ENCODE data around the gene MAPK6.
A peak's percentile ranks its signal among the peaks of the same experiment; 100 is the strongest.

Gene MAPK6

DNA sequence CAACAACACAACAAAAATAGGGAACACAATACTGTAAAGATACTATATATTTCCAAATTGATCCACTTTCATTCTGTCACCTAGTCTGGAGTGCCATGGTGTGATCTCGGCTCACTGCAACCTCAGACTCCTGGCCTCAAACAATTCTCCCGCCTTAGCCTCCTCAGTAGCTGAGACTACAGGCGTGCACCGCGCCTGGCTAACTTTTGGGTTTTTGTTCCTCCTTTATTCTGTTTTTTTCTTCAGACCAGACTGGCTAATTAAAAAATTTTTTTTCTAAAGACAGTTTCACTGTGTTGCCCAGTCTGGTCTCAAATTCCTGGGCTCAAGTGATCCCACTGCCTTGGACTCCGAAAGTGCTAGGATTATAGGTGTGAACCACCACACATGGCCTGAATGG is 88.2 kb downstream of the MAPK6 start:
- DNase-seq: no peak

DNA sequence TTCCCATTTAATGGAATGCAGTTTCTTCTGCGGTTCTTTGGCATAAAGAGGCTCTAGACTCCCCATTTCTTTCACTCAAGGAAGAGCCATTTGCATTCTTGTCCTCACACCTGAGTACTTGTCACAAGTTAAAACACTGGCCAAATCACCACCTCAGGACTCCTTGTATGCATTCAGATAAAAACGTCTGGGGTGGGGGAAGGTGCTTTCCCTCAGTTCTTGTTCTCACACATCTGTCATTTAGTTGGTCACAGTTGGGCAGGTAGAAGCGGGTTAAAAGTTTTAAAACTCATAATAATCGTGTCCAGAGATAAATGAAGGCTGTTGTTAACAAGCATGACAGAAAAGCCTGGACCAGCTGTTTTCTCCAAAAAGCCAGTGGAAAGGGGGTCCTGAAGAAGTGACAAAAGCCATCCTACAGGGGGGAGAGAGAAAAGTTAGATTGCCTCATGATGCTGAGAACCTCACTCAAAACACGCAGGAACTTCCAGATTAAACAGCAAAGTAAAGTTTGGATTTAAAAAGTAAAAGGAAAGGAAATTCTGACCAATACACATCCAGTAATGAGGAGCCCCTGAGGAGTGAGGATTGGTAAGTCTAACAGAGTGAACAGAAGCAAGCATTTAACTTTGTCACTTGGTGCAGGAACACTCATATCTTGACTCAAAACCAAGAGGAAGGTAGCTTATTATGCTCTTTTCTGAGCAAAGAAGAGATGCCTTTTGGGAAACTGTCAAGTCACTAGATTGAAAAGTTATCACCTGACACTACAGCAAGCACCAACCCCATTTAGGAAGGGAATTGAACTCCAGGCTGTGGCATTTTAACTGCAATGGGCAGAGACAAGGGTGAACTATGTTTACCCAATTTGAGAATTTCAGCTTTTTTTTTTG is 90.8 kb downstream of the MAPK6 start:
- DNase-seq: no peak

DNA sequence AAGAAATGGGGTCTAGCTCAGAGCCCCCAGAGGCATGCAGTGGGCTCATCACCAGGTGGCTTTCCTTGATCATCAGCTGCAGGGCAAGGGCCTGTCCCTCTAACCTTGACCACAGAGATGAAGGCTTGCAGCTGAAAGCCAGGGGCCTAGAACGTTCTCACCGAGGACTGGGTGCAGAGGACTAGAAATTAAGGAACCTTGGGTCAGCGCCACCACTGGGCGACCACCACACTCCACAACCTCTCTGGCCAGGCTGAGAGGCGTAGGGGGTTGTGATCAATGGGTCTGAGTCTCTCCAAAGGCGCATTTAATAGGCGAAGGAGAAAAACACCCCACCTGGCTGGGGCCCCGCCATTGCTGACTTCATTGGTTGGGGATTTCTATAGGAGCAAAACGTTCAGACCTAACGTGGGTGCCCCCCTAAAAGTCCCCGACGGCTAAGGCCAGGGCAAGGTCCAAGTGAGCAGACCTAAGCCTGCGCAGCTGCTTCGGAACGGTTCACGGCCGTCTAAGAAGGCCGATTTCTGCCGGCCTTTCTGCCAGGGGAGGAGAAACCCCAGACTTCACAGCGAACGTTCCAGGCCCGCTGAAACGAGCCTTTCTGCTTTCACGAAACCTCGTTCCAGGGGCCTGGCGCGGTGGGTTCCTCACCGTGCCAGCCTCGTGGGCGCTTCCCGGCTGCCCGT is 92.6 kb downstream of the MAPK6 start:
- no peak for DNase-seq

DNA sequence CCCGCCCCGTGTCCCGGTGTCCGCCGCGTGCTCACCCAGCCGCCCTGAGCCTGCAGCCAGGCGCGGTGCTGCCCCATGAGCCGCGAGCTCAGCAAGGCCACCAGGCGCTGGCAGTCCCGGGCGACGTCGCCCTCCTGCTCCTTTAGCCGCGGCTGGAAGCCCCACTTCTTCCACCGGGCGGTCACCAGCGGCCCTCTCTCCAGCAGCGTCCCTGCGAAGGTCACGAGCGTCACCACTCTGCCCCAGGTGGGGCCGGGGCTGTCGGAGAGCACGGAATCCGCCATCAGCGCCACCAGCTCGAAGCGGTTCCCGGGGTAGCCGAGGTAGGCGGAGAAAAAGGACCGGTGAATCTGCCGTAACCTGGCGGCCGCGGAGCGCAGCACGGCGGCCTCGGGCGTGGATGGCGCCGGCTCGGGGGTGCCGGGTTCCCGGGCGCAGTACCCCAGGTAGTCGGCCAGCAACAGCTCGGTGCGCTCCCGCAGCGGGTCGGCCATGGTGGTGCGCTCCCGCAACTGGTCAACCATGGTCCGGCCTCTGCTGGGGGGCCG is 93.3 kb downstream of the MAPK6 start:
- peak; percentile 21 for DNase-seq

DNA sequence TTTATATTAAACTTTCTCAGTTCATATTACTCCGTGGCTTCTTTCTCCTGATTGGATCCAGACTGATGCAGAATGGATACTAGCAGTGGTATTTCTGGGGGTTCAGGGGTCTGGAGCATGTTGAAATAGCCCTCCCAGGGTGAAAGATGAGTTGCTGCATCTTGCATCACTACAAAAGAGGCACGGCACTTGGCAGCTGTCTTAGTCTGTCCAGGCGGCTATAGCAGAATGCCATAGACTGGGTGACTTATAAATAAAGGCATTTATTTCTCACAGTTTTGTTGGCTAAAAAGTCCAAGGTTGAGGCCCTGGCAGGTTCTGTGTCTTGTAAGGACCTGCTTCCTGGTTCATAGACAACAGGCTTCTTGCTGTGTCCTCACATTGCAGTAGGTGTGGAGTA is 94.2 kb downstream of the MAPK6 start:
- DNase-seq: no peak

DNA sequence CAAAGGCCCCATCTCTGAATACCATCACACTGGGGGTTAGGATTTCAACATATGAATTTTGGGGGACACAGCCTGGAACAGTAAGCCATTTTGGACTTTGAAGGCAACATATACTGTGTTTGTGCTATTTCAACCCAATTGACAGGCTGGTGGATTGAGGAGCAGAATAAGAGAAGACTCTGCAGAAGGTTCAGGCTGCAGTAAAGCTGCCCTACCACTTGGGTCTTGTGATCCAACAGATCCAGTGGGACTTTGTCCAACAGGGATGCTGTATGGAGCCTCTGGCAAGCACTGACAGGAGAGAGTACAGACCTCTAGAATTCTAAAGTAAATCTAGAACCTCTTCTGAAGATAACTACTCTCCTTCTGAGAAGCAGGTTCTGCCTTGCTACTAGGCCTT is 94.7 kb downstream of the MAPK6 start:
- no peak for DNase-seq

DNA sequence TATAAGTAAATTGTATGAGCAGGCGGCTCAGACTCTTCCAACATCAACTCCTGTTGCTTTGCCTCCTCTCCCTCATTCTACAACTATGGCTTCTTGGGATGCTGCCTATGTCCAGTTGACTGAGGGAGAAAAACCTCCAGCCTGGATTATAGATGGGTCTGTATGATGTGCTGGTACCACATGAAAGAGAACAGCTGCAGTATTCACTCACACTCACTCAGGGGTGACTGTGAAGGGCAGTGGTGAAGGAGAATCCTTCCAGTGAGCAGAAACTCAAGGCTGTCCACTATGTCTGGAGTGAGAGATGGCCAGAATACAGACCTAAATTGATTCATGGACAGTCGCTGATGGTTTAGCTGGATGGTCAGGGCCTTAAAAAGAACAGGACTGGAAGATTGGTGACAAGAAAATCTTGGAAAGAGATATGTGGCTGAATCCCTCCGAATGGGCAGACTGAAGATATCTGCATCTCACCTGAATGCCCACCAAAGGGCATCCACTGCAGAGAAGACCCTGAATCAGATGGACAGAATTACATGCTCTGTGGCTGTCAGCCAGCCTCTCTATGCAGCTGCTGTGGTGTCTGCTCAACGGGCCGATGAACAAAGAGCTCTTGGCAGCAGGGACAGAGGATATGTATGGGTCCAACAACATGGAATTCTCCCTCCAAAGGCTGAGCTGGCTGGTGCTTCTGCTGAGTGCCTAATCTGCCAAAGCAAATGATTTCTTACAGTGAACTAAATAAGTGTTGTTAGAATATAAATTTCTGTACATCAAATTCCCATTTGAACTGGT is 95.4 kb downstream of the MAPK6 start:
- no peak for DNase-seq

DNA sequence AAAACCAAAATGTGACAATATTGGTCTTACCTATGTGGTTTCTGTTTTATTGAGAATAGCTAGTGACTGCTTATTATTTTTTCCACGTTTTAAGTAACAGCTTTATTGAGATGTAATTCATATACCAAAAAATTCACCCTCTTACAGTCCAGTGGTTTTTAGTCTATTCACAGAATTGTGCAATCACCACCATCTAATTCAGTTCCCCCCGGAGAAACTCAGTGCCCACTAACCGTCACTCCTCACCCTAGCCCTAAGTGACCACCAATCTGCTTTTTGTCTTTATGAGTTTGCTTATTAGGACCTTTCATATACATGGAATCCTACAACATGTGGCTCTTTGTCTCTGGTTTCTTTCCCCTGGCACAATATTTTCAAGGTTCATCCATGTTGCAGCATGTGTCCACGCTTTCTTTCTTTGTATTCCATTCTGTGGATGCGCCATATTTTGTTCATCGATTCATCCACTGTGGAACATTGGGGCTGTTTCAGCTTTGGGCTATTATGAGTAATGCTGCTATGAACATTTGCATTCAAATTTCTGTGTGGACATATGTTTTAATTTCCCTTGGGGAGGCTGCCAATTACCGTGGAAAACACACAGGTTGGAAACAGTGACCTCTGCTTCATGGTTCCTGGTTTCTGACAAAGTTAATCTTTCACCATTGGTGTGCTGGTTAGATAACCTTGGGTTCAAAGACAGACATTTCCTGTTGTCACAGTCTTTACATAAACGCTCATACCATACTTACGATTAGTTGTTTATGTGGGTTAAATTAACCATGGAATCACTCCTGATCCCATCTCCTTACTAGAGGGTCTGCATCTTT is 96.8 kb downstream of the MAPK6 start:
- DNase-seq: no peak
